HFFc6 (cell line): ENCODE data around the gene FAM167B. TPM values are rescaled to one million over a fixed set of nuclear protein-coding genes. Genes with fewer than 3 reads are reported as not detected.

Source experiments
- DNase-seq: peaks from one replicate; pipeline ENCODE4 v3.0.0-alpha.2; 2018
- H3K27ac Mint-ChIP-seq: 2 replicates; pipeline ENCODE4 v1.8.0; 2020; ENCODE audit warnings: mild to moderate bottlenecking, mixed read lengths
- H3K27me3 Mint-ChIP-seq: 2 replicates; pipeline ENCODE4 v1.8.0; 2021; ENCODE audit warnings: mild to moderate bottlenecking, moderate library complexity, mixed read lengths; ENCODE audit not compliant: insufficient read depth
- H3K36me3 Mint-ChIP-seq: 2 replicates; pipeline ENCODE4 v1.8.0; 2021; ENCODE audit warnings: low read depth, mixed read lengths
- H3K4me1 Mint-ChIP-seq: 2 replicates; pipeline ENCODE4 v1.8.0; 2020; ENCODE audit warnings: low read depth, mixed read lengths
- H3K4me3 Mint-ChIP-seq: 2 replicates; pipeline ENCODE4 v1.8.0; 2020; ENCODE audit warnings: mild to moderate bottlenecking, moderate library complexity, mixed read lengths
- H3K9me3 Mint-ChIP-seq: 2 replicates; pipeline ENCODE4 v1.8.0; 2020; ENCODE audit warnings: mild to moderate bottlenecking, mixed read lengths
- total RNA-seq, 6 experiments: library from RNA; stranded (reverse); fragmentation: NEBNext Ultra II Directional; extraction: Animal tissue kit (Norgen Biotek cat#: 25700); gene quantifications; 2 replicates in 1 of 6; 3 replicates in 5 of 6; pipeline ENCODE4 v1.2.3, GENCODE V29; 2021
- TF ChIP-seq, protein P1 (sequence below): fragments of 200-600 bp; sonication (generic); IDR thresholded peaks from 2 replicates; pipeline ENCODE4 v1.5.0; 2021; ENCODE audit warnings: antibody characterized with exemption, mild to moderate bottlenecking

The FAM167B gene
- total RNA-seq, 6 experiments from 2014 or later, result 1.1 to 2.1 (median 1.5) TPM

DNA sequence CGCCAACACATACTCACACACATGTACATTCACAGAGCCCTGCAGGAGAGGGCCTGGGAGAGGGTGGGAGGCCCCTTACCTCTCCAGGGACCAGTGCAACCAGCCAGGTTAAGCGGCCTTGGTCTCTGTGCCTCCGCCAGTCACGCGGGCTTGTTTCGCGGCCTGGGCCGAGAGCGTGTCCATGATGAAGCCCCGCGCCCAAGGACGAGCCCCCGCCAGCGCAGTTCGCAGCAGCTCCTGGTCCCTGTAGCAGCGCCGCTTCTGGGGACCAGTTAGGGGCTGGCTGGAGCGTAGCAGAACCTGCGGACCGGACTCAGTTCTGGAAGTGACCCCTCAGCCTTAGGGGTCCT is 7.3 kb upstream of the FAM167B start:
- TF ChIP-seq, protein P1, sequence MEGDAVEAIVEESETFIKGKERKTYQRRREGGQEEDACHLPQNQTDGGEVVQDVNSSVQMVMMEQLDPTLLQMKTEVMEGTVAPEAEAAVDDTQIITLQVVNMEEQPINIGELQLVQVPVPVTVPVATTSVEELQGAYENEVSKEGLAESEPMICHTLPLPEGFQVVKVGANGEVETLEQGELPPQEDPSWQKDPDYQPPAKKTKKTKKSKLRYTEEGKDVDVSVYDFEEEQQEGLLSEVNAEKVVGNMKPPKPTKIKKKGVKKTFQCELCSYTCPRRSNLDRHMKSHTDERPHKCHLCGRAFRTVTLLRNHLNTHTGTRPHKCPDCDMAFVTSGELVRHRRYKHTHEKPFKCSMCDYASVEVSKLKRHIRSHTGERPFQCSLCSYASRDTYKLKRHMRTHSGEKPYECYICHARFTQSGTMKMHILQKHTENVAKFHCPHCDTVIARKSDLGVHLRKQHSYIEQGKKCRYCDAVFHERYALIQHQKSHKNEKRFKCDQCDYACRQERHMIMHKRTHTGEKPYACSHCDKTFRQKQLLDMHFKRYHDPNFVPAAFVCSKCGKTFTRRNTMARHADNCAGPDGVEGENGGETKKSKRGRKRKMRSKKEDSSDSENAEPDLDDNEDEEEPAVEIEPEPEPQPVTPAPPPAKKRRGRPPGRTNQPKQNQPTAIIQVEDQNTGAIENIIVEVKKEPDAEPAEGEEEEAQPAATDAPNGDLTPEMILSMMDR, result no peak
- Mint-ChIP-seq H3K27ac (peak overlapping the region; percentile 84; the same call in 1 of the 2 replicates), H3K4me3 (no peak overlapping the region; the same call in 1 of the 2 replicates), H3K36me3 (no peaks in the 10 kb centered on the region), H3K27me3 (no peaks in the 10 kb centered on the region; the same call in 1 of the 2 replicates), H3K9me3 (no peaks in the 10 kb centered on the region), H3K4me1 (peaks cover 32% of the 10 kb centered on the region)
- no peak for DNase-seq

DNA sequence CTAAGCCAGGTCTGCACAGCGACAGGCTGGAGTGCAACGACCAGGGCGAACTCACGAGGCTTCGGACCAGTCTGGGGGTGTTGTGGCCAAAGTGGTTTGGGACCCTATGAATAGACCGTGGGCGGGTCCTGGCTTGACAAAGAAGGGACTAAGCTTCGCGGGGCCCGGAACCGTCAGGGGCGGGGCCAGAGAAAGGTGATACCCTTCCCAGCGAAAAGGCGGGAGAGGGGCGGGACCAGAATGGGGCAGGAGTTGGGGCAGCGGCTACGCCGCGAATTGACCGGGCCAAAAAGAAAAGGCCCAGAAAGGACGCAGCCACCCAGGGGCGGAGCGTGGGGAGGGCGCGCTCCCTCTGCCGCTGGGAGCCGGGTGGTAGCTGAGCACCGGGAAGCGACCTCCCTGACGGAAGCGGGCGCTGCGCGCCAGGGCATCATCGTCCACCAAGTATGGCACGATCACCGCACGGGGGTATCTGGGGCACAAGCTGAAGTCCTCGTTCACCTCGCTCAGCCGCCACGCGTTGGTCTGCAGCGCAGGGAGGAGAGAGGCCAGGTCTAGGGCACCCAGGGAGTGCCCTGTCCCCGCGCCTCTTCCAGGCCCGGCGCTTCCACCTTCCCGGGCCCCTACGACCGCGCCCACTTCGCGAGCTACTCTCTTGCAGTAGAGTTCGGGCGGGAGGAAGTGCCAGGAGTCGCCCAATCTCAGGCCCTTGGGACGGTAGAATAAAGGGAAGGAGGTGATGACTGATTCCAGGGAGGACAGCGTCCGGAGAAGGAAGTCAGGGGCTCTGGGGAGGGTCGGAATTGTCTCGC is 6.7 kb upstream of the FAM167B start:
- H3K27ac Mint-ChIP-seq, result peak overlapping the region; percentile 84
- H3K4me1 Mint-ChIP-seq, result peaks cover 27% of the 10 kb centered on the region
- peak overlapping the region; percentile 87 for H3K4me3 Mint-ChIP-seq
- no peaks in the 10 kb centered on the region for H3K36me3 Mint-ChIP-seq
- DNase-seq, result peak; percentile 34
- TF ChIP-seq, protein P1, result peak; percentile 50
- no peaks in the 10 kb centered on the region for H3K9me3 Mint-ChIP-seq
- H3K27me3 Mint-ChIP-seq, result no peaks in the 10 kb centered on the region; the same call in 1 of the 2 replicates

DNA sequence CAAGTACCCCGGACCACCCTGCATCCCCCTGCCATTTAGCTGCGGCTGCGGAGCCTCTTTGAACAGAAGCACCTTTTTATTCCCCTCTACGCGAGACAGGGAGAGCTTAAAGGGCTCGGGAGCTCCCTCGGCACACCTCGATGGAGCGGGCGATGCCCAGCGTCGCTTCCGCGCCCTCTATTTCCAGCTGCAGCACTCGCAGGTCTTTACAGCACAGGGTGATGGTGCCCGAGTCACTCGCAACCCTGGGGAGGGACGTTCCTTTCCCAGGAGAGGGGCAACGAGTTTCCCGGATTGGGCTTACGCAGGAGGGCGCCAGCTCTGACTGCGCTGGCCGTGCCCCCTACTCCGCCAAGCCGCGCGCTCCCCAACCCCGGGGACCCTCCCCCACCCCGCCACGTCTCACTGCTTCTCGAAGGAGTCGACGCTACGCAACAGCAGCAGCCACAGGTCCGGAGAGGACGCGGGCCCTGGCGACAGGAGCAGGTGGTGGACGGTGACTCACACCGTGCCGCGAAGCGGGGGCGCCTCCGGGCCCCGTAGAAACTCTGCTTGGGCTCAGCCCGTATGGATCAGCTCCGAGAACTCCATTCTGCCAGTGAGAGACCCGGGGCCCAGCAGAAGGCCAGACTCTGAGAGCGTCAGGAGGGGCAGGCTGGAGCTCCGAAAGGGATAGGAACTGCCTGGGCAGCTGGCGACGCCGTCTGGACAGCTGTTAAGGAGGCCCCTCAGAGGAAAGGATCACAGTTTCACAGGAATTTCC is 5.8 kb upstream of the FAM167B start:
- Mint-ChIP-seq H3K4me3 (peak overlapping the region; percentile 87), H3K27ac (peak overlapping the region; percentile 84), H3K9me3 (no peaks in the 10 kb centered on the region), H3K4me1 (peaks cover 23% of the 10 kb centered on the region), H3K36me3 (no peaks in the 10 kb centered on the region), H3K27me3 (no peaks in the 10 kb centered on the region)
- DNase-seq, result peak; percentile 25
- TF ChIP-seq, protein P1, result no peak

DNA sequence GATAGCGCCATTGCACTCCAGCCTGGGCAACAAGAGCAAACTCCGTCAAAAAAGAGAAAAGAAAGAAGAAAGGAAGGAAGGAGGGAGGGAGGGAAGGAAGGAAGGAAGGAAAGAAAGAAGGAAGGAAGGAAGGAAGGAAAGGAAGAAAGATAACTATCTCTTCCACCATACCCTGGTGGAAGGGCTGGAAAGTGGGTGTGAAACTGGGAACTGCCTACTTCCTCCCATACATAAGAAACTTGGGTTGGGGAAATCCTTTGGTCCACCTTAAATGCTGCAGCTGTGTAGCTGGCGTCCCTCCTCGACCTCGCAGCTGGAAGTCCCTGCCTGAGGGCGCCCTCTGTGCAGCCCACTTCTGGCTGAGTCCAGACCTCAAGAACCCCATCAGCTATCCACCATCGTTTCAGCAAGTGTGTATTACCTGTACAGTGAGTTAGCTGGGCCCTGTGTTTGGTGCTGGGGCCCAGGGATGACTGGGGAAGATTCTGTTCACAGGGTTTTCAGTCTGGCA is 4.6 kb upstream of the FAM167B start:
- peaks cover 31% of the 10 kb centered on the region for H3K4me1 Mint-ChIP-seq
- TF ChIP-seq, protein P1, result no peak
- no peaks in the 10 kb centered on the region for H3K36me3 Mint-ChIP-seq
- H3K4me3 Mint-ChIP-seq, result no peak overlapping the region
- no peaks in the 10 kb centered on the region for H3K9me3 Mint-ChIP-seq
- H3K27me3 Mint-ChIP-seq, result no peaks in the 10 kb centered on the region
- H3K27ac Mint-ChIP-seq, result no peak overlapping the region; the same call in 1 of the 2 replicates
- no peak for DNase-seq

DNA sequence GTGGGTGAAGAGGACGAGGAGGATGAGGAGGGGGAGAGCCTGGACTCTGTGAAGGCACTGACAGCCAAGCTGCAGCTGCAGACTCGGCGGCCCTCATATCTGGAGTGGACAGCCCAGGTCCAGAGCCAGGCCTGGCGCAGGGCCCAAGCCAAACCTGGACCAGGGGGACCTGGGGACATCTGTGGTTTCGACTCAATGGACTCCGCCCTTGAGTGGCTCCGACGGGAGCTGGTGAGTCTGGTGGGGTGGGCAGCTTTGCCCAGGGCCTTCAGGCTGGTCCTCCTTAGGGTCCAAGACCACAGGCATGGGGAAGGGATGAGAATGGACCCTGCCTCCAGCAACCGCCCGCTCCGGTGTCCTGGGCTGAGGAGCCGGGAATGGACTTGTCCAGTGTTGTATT is 430 bp downstream of the FAM167B start:
- no peak for DNase-seq
- Mint-ChIP-seq H3K4me1 (peaks cover 40% of the 10 kb centered on the region), H3K4me3 (no peak overlapping the region), H3K27me3 (peaks cover 1% of the 10 kb centered on the region; the same call in 1 of the 2 replicates), H3K9me3 (no peaks in the 10 kb centered on the region), H3K27ac (peak overlapping the region; percentile 83; the same call in 1 of the 2 replicates), H3K36me3 (no peaks in the 10 kb centered on the region)
- TF ChIP-seq, protein P1, result no peak
